GM19238 (cell line): ENCODE results near the gene AMBRA1.

Experiments used
- DNase-seq: peaks from one replicate; pipeline ENCODE4 v3.0.0; 2011; ENCODE audit warnings: low spot score; ENCODE audit not compliant: insufficient read length

The AMBRA1 gene

DNA sequence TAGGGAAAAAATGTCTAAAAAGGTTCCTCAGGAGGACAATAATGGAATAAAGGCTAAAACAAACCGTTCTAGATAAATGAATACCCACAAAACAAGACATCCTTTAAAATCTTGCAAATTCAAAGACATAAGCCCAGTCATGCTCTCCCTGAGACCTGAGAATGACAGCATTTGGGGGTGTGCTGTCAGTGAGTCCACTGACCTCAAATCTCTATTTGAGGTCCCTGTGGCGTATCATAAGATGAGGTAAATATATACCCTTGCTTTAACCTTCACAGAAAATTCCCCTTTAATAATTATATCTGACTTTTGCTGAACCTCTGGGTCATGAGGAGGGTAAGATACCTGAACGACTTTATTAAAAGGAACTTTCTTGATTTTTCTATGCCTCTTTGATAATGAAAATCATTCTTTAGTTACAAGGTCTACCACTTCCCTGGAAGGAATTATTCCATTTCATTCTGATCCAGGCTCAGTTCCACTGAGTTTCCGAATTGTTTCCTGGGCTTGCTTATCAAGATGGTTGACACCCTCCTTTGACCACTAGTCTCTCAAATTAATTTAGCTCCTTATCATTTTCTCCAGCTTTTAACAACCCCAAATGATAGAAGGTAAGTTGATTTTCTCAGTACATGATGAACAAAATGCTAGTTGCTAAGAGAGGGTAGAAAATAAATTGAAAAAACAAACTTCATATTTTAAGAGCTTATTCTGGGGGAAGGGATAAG lies 148.5 kb downstream of the AMBRA1 start:
- no peak for DNase-seq

DNA sequence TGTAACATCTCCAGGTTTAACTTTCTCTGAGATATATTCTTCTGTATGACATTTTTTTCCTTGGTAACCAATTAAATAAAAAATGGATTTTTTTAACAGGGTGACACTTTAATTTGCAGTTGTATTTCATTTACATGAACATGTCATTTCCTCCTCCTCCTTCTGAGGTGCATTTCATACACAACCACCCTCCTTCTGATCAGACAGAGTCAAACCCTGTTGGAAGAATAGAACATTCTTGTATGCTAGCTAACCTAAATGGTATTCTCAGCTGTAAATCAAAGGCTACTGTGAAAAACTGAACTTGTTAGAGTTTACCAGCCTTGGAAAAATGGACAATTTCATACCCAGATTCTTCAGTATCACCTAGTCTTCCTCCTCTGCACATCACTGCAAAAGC lies 149.5 kb downstream of the AMBRA1 start:
- DNase-seq = no peak

DNA sequence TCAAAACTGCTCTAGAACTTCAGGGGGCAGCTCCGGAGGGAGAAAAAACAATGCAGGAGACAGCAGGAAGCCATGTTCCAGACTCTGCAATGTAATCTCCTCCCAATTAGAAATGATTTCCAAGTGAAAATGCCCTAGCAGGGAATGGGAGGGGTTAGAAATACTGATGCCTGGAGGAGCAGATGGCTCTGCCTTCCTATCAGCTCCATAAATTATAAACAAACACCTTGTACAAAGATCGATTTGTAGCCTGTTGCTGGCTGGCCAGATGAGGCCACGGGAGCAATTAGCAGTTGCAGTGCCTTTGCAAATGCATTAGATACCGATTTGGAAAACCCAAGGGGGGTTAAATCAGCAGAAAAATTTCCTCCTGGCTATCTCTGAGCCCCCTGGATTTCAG lies 155.6 kb downstream of the AMBRA1 start:
- DNase-seq = no peak

DNA sequence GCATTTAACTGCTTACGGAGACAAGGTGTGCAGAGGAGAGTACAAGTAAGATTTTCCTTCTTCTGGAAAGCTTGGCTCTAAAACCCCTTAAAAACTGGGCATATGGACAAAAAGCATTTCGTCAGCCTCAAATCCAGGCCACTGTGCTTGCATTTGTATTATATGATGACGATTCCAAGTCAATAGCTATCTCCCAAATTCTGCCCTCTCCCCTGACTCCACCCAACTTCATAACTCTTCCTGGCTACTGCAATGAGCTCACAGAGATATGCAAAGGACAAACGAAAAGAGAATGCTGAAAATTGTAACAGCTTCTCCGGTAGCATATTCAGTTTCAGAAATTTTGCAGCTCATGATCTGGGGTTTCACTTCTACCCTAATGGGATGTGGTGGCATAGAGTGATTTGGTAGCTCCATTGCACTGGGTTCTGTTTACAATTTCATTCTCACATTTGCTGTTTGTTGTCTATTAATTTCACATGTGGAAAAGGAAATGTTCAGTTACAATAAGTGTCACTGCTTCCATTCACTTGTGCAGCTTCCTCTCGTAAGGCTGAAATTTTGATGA lies 156.6 kb downstream of the AMBRA1 start:
- DNase-seq = no peak

DNA sequence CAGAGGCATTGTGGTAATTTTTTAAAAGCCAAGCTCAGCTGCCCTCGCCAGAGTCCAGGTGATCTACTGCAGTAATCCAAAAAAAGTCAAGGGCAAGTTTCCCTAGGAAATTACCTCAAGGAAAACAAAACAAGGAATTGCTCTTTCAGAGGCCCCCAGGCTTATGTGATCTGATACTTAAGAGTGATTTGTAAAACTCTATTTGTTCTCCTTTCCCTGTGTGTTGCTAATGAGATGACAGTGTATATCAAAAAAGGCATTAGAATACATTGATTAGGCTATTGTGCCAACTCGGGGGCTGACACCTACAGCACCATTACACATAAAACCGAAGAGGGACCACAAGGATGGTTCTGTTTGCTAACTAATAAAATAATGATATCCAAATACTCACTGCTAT lies 157.7 kb downstream of the AMBRA1 start:
- no peak for DNase-seq

DNA sequence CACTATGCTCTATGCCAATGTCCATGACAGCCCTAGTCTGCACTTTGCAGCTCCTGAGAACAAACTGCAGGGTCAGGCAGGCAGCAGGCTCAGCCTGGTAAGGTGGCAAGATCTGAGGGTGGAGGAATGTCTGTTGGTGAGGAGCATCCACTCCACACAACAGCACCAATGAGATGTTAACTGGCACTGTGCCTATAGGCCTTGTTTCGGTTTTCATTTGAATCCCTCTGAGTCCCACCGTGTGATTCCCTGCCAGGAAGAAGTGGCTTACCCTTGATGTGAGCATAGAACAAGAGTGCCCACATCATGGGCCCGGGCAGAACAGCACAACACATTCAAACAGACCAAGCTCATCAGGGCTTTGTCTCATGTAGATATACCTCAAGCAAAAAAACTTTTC lies 158.1 kb downstream of the AMBRA1 start:
- no peak for DNase-seq

DNA sequence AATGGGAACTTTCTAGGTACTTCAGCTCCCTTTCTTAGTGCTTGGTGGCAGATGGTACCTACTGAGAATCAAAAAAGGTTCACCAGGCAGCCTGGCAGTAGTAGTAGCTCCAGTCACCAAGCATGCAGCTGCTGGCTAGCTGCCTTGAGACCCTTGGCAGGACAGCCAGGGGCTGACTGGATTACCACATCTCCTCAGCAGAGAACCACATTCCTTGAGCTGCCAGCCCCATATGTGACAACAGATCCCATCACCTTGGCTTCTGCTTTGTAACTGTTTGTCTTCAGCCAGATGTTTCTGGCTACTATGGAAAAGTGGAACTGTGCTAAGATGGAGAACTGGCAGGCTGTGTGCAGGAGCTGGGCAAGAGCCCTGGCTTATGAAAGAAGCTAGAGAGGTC lies 162.6 kb downstream of the AMBRA1 start:
- DNase-seq = no peak

DNA sequence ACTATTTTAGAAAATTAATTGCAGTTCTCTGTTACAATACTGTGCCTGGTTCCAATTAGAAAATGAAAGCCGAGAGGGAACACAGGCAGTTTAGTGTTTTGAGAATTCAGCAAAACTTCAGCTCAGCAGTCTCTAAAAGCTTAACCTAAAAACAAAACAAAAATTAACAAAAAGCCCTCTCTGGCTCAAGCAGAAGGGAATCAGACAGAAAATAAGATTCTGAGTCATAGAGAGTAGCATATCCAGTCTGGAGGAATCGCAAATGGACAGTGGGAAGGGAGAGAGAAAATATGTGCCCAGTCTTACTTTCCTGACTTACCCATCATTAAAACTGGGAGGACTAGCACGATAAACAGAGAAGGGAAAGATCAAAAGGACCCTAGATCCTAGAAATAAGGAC lies 164.1 kb downstream of the AMBRA1 start:
- DNase-seq = no peak

DNA sequence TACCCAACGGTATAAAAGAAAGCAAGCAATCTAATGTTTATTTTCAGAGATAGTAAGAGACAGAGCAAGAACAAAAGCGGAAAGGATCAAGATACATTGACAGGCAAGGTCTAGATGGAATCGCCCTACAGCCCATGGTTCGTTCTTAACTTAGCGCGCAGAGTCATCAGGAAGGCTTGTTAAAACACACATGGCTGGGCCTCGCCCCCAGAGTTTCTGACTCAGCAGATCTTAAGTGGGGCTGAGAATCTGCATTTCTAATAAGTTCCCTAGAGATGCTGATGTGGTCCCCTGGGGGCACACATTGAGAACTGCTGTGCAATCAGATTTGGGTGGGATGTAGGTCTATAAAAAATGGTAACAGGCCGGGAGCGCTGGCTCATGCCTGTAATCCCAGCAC lies 166.5 kb downstream of the AMBRA1 start:
- DNase-seq = no peak

DNA sequence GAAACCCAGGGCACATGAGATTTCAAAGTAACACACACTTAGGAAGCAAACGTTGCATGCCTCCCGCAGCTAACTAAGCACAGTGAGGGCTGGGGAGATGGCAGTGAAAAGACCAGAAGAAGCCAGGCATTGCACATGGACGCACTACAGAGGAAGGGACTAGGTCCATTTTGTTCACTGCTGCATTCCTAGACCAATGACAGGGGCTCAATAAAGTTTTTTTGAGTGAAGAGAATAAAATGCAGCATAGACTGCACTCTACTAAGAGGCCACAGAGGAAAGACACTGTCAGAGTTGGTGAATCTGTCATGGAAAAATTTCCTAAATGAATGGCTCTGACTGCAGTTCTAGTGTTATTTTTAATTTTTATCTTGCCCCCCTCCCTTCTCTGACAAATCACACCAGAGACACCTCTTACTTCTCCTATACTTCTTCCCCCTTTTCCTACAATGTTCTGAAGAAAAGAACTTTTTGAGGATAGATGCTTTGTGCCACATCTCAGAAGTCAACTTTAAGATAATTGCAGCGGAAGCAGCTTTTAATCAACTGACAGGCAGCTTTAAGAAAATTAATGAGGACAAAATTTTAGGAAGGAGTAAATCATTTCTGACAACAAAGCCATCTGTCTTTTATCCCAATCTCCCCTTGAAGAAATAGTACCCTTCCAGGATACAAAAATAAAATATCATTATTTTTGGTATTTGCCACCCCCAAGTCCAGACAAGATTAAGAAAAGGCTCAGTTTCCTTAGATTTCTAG lies 167.4 kb downstream of the AMBRA1 start:
- DNase-seq = no peak

DNA sequence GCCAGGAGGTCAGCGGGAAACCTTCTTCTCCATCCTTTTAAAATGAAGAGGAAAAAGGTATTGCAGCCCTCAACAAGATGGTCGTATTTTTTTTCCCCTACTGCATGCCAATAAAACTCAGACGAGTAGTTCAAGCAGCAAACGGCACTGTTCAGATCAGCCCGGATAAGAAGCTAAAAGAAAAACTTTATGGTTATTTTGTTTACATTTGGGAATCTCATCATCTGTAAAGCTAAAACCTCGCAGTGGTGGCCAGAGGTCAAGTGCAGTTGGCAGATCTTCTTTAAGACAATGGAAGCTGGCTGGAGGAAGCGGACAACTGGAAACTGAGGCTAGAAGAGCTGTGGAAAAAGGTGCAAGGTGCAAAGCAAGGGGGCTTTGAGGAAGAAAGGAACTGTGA lies 171.2 kb downstream of the AMBRA1 start:
- no peak for DNase-seq

DNA sequence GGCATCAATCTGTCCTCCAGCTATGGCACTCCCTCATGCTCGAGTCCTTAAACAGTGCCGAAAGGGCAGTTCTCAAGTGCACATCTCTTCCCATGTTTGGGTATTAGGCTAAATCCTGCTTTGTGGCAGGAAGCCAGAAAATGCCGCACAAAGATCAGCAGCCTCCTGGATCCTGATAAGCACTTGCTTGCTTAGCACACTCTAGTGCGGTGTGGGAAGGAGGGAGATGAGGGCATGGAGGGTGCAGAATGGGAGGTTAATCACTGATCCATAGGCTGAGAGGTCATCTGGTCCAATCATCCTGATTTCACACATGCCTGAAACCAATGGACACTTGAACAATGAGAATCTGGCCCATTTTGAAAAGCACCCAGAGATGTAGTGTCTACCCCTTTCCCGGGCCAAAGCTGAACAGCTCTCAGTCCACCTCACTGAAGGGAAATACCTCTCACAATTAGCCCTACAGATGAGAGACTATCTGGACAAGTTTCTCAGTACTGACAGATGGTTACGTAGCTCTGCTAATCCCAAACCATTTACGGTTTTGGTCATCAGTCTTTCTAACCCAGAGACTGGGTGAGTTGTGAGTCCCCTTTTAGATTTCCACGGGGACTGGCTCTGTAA lies 172.5 kb downstream of the AMBRA1 start:
- DNase-seq = no peak

DNA sequence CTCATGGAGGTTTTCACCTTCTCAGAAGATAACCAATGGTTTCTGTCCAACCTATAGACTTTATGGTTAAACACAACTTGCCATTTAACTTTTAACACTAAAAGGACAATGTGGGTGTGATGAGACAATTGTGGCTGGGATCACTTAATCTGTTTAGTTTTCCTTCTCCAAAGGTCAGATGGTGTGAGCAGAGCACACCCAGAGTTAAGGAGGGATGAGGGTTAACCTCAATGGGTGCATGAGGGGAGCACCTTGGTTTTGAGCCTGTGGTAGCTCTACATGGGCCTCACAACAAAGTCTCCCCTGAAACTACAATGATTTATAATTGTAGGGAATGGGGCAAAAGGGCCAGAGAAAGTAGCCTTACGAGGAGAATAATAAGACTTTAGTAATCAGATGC lies 173.3 kb downstream of the AMBRA1 start:
- DNase-seq = no peak

DNA sequence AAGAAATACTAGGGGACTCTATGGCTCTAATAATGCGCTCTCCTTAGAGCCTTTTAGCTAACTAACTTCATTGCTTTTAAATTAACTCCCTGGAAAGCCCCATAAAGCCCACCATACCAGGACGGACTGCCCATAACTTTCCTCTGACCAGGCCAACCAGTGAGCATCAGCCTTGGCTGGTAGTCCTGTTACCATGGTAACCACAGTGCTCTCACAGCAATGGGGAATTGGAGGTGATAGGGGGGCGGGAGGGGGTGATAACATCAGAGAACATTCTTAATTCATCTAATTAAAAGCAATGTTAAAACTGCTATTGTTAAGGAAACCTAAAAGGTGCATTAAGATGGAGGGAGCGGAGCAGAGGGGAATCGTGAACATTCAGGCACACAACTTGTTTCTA lies 175.1 kb downstream of the AMBRA1 start:
- no peak for DNase-seq

DNA sequence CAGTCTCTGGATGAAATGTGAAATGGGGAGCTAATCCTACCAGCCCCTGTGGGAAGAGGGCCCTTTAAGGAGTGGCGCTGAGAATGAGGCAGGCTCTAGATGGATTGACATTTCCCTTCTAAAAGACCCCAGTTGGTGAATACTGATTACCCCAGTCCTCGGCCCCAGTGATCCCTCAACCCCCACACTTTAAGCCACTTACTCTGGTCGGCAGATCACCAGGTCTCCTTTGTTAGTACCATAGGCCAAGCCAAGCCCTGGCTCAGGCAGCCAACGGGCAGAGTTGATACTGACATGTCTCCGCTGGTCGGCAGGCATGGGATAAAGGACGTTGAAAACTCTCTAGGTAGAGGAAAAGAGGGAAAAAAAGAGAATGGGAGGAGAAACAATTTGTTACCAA lies 176.1 kb downstream of the AMBRA1 start:
- no peak for DNase-seq

DNA sequence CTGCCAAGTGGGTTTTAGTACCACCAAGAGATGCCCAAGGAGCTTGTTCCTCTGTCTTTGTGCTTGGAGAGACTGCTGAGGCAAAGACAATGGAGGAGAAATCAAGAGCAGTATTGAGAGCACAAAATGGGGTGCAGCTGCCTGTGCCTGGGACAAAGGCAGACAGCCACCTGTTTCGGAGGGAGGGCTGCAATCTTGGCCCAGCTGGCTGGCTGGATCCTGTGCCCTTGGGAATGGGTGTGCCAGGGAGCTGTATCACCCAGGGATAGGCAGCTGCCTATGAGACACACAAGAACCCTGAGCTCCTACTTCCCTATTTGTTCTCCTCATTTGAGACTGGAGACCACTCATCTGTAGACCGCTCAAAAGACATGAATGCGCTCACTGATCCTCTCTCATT lies 178.9 kb downstream of the AMBRA1 start:
- DNase-seq = no peak

DNA sequence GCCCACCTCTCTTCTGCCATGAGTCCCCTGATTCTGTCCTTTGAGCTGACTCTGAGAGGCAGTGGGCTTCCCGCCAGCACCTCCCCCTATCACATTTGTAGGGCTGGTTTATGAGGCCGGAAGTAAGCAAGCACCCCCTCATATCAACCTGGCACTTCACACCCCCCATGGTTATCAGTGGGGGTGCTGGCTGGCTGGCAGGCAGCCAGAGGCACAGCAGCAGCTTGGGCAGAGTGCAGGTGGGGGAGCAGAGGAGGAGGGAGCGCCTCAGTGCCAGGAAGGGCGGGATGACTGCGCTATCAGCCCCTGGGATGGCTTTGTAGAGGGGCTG lies 179.4 kb downstream of the AMBRA1 start:
- no peak for DNase-seq

DNA sequence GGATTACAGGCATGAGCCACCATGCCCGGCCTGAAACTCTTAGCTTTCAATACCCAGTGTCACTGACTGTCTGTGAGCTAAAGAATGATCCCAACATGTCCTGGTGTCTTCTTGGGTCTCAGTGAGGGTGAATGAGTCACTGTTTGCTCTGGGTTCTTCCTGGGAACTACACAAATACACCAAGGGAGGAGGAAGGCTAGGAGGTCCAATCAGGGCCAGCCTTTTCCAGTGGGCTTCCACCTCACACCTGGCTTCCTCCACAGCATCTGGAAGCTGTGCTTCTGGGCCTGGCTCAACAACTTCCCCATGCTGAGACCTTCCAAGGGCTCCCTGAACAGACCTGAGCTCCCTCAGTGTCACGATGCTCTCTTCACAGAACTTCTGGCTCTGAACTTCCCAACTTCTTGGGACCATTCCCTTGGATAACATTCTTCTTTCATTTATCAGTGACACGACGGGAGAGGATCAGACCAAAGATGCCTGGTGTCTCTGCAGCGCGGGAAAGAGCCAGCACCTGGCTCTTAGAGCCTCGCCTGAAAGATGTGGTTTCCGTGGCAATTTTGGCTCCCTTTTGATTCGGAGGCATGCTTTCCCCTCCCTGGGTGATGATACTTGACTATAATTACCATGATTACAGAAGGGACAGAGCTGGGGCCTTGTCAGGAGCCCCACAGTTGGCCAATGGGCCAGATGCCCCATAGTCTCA lies 179.9 kb downstream of the AMBRA1 start:
- DNase-seq = no peak

DNA sequence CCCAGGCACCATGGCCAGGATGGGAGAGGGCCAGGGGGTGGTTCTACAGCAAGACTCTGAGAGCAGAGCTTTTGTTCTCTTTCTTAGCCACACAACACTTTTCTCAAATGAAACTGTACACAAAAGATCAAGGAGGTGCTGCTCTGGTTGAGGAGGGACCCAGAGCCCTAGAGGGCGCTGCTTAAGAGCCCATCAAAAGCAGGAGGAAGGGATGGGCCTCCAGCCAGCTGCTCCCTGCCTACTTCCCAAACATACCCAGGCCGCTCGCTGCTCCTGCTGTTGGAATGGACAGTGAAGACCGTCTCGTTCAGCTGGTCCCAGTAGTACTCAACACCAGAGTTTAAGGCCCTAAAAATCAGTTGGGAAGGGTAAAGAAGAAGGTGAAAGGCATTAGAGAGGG lies 183.8 kb downstream of the AMBRA1 start:
- no peak for DNase-seq

DNA sequence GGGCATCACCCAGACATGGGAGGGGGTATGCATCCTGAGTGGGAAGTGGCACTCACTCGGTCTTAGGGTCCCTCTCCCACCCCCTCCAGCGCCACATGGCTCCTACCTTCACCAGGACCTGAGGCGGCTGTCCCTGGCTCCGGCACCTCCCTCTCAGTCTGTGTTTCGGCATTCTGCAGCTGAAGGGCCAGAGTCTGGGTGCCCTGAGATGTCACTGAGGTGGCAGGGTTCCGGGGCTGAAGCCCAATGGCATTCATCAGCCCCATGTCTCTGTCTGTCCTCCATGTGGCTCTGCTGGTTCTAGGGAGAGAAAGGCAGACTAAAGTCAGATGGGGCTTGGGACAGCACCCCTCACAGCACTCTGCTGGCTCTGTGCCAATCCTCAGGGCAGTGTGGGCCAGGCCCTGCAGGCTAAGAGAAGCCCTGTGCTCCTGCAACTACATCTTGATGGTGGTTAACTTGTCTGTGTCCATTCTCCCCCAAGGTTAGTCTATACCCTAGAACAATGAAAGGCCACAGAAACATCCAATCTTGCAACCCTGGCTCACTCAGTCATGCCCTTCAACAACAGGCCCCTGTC lies 185.3 kb downstream of the AMBRA1 start:
- DNase-seq = no peak

DNA sequence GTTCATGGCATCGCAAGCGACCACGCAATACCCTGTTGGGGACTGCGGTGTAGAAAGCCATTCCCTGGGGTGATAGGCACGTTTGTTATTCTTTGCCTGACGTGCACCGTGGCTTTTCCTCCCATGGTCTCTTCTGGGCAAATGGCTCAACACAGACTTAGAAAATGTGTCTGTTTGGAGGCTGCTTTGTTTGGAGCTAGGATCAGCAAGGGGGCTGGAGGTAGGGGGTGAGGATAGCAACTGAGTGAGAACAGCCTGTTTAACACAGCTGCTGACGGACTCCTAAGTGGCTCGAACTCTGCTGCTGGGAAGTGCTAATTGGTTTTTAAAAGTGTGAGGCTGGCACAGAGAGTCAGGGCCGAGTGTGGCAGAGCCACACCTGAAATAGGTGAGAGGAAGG lies 186.2 kb downstream of the AMBRA1 start:
- no peak for DNase-seq
